Ectodermal cell (in vitro differentiated cells): ENCODE results near the gene HK3.

Experiments used
- H3K27ac ChIP-seq: 2 replicates; pipeline ENCODE4 v1.7.0; 2013; ENCODE audit warnings: mild to moderate bottlenecking, low read depth, low read length; ENCODE audit not compliant: insufficient read depth, poor library complexity, severe bottlenecking
- H3K27me3 ChIP-seq: 2 replicates; pipeline ENCODE4 v1.7.0; 2013; ENCODE audit warnings: mild to moderate bottlenecking, low read length; ENCODE audit not compliant: insufficient read depth, control insufficient read depth, poor library complexity, severe bottlenecking
- H3K36me3 ChIP-seq: one replicate; pipeline ENCODE4 v1.7.0; 2013; ENCODE audit warnings: low read length; ENCODE audit not compliant: control insufficient read depth, insufficient read depth
- H3K4me1 ChIP-seq: one replicate; pipeline ENCODE4 v1.7.0; 2013; ENCODE audit warnings: low read length; ENCODE audit not compliant: control insufficient read depth, insufficient read depth
- H3K4me3 ChIP-seq: 2 replicates; pipeline ENCODE4 v1.7.0; 2013; ENCODE audit warnings: low read depth, low read length, control low read depth; ENCODE audit not compliant: insufficient read depth
- H3K9me3 ChIP-seq: 2 replicates; pipeline ENCODE4 v1.7.0; 2013; ENCODE audit warnings: mild to moderate bottlenecking, low read length, moderate library complexity; ENCODE audit not compliant: control insufficient read depth
- WGBS, 2 experiments: methylation state at CpG; one replicate each; pipeline ENCODE4 v1.1.7; 2013; ENCODE audit warnings: missing lambda C conversion rate in 2 of 2; 5-methylcytosine and 5-hydroxymethylcytosine counted together

The HK3 gene

DNA sequence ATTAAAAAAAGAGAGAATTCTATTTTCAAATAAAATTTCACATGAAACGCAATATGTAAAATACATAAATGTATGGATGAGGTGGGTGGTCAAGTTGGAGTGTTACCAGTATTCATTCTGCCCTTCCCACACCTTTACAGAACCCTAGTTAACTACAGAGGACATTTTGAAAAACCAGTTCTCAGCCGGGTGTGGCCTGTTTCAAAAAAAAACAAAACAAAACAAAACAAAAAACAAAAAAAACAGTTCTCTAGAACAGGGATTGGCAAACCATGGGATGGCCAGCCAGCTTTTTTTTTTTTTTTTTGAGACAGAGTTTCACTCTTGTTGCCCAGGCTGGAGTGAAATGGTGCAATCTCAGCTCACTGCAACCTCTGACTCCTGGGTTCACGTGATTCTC lies 28.4 kb upstream of the HK3 start:
- Histone ChIP-seq H3K36me3 (peaks cover 6% of the 10 kb centered on the region), H3K27ac (no peak overlapping the region), H3K4me1 (no peaks in the 10 kb centered on the region), H3K4me3 (no peak overlapping the region), H3K9me3 (no peaks in the 10 kb centered on the region), H3K27me3 (no peaks in the 10 kb centered on the region)
- 85 to 94% methylated on average over 2 of the region's 3 CpGs for WGBS, 2 experiments

DNA sequence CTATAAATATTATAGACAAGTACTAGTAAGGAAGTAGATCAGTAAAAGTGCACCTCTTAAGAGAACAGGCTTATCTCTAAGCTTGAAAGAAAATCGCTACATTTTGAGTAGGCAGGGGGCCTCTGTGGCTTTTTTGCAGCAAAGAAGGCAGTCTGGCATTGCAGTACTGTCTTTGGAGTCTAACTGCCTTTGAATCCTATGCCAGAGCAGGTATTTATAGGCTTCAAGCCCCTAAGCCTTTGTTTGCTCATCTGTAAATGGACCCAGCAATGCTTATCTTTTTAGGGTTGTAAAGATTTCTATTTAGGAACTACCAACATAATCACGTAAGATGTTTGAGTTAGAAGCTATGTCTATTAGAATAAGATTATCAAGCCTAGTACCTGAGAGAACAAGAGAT lies 23.7 kb upstream of the HK3 start:
- WGBS, 2 experiments, result 84 to 91% methylated on average over 1 to 2 of the region's 2 CpGs
- no peak overlapping the region for H3K27ac ChIP-seq
- H3K4me3 ChIP-seq, result no peak overlapping the region
- H3K9me3 ChIP-seq, result no peaks in the 10 kb centered on the region
- H3K4me1 ChIP-seq, result peaks cover 2% of the 10 kb centered on the region
- no peaks in the 10 kb centered on the region for H3K27me3 ChIP-seq
- no peaks in the 10 kb centered on the region for H3K36me3 ChIP-seq

DNA sequence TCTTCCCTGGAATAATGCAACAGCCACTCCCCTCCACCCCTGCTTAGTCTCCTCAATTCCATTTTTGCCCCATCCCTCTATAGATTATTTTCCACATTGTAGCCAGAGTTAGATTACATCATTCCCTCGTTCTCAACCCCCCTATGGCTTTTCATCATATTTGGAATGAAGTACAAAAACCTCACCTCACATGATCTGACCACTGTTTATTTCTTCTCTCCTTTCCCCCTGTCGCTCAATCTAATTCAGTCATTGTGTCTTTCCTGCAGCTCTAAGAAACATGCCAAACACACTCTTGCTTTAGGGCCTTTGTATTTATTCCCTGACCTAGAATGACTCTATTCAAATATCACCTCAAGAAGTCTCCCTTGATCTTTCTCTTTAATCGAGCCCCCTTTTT lies 22.6 kb upstream of the HK3 start:
- no peaks in the 10 kb centered on the region for H3K36me3 ChIP-seq
- H3K4me1 ChIP-seq, result peaks cover 2% of the 10 kb centered on the region
- H3K4me3 ChIP-seq, result no peak overlapping the region
- no peak overlapping the region for H3K27ac ChIP-seq
- no peaks in the 10 kb centered on the region for H3K9me3 ChIP-seq
- 57 to 58% methylated on average over 3 of the region's 3 CpGs for WGBS, 2 experiments
- H3K27me3 ChIP-seq, result no peaks in the 10 kb centered on the region

GRCh38 chr5:176918613-176919012 lies 19.5 kb upstream of the HK3 start:
- no peak overlapping the region for H3K4me3 ChIP-seq
- 95% methylated on average over 6 of the region's 6 CpGs for WGBS, 2 experiments
- peaks cover 2% of the 10 kb centered on the region for H3K4me1 ChIP-seq
- no peaks in the 10 kb centered on the region for H3K36me3 ChIP-seq
- H3K27ac ChIP-seq, result no peak overlapping the region
- H3K9me3 ChIP-seq, result no peaks in the 10 kb centered on the region
- H3K27me3 ChIP-seq, result no peaks in the 10 kb centered on the region

DNA sequence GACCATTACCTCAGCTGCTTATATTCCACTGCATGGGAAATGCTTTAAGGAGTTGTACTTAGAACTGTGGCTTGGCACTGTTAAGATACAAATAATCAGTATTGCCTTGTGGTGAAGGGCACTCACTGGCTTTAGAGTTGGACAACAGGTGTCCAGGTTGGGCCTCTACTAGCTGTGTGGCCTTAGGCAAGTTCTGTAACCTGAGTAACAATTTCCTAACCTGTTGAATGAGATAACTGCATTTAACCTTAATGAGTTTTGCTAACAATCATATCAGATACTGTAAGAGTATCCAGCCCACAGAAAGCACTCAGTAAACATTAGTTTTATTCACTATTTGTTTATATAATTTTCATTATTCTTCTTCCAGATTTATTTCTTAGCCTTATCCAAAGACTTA lies 17.2 kb upstream of the HK3 start:
- H3K27ac ChIP-seq, result no peak overlapping the region
- no peaks in the 10 kb centered on the region for H3K9me3 ChIP-seq
- H3K4me3 ChIP-seq, result no peak overlapping the region
- H3K4me1 ChIP-seq, result peaks cover 1% of the 10 kb centered on the region
- H3K36me3 ChIP-seq, result no peaks in the 10 kb centered on the region
- H3K27me3 ChIP-seq, result no peaks in the 10 kb centered on the region

DNA sequence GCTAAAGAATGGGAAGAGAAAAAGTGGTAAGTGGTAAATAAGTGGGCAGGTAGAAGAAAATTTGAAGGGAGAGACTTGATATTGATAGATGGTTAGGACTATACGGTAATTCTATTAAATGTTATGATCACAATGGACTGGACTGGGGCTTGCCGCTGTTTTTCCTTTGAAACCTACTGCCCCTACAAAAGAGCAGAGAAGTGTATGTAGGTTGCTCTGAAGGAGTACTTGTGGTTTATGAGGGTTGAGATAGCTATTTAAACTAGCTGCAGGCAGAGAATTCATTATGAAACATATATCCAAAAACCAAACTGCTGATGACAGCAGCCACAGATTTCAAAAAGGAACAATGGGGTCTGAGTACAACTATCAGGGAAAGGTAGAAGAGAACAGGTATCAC lies 16.8 kb upstream of the HK3 start:
- H3K9me3 ChIP-seq, result no peaks in the 10 kb centered on the region
- H3K27me3 ChIP-seq, result no peaks in the 10 kb centered on the region
- no peak overlapping the region for H3K27ac ChIP-seq
- H3K4me1 ChIP-seq, result no peaks in the 10 kb centered on the region
- WGBS, 2 experiments, result 64 to 76% methylated on average over 2 of the region's 2 CpGs
- H3K36me3 ChIP-seq, result no peaks in the 10 kb centered on the region
- no peak overlapping the region for H3K4me3 ChIP-seq

DNA sequence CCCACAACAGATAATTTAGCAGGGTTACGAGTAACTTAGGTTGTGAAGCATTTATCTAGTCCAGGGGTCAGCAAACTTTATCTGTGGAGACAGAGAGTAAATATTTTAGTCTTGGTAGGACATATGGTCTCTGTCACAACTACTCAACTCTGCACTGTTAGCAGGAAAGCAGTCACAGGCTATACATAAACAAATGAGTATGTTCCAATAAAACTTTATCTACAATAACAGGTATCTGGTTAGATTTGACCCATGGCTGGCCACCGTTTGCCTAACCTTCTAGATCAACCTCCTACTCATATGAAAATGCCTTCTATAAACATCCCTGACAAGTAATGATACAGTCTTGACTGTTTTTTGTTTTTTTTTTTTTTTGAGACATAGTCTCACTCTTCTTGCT lies 13.0 kb upstream of the HK3 start:
- whole genome bisulfite sequencing, 2 experiments, result 87 to 97% methylated on average over 2 of the region's 2 CpGs

GRCh38 chr5:176908675-176909368 lies 9.7 kb upstream of the HK3 start:
- Histone ChIP-seq H3K27me3 (no peaks in the 10 kb centered on the region), H3K9me3 (no peaks in the 10 kb centered on the region), H3K4me1 (peaks cover 12% of the 10 kb centered on the region), H3K4me3 (no peak overlapping the region), H3K36me3 (peaks cover 22% of the 10 kb centered on the region), H3K27ac (no peak overlapping the region)
- 85 to 95% methylated on average over 5 of the region's 5 CpGs for WGBS, 2 experiments

More for the DNA sequence above, 13.0 kb upstream of the HK3 start:
- Histone ChIP-seq H3K36me3 (peaks cover 6% of the 10 kb centered on the region), H3K27me3 (no peaks in the 10 kb centered on the region), H3K27ac (no peak overlapping the region), H3K4me1 (peaks cover 12% of the 10 kb centered on the region), H3K4me3 (no peak overlapping the region), H3K9me3 (no peaks in the 10 kb centered on the region)

GRCh38 chr5:176906796-176907195 lies 7.7 kb upstream of the HK3 start:
- H3K27ac ChIP-seq, result no peak overlapping the region
- H3K4me1 ChIP-seq, result peaks cover 12% of the 10 kb centered on the region
- 92 to 96% methylated on average over 3 of the region's 3 CpGs for WGBS, 2 experiments
- no peaks in the 10 kb centered on the region for H3K27me3 ChIP-seq
- H3K36me3 ChIP-seq, result peaks cover 28% of the 10 kb centered on the region
- no peak overlapping the region for H3K4me3 ChIP-seq
- H3K9me3 ChIP-seq, result no peaks in the 10 kb centered on the region

GRCh38 chr5:176906126-176906525 lies 7.0 kb upstream of the HK3 start:
- H3K27me3 ChIP-seq, result no peaks in the 10 kb centered on the region
- H3K4me1 ChIP-seq, result peaks cover 12% of the 10 kb centered on the region
- no peak overlapping the region for H3K27ac ChIP-seq
- no peak overlapping the region for H3K4me3 ChIP-seq
- no peaks in the 10 kb centered on the region for H3K9me3 ChIP-seq
- WGBS, 2 experiments, result 95 to 98% methylated on average over 1 of the region's 1 CpG
- peaks cover 28% of the 10 kb centered on the region for H3K36me3 ChIP-seq

DNA sequence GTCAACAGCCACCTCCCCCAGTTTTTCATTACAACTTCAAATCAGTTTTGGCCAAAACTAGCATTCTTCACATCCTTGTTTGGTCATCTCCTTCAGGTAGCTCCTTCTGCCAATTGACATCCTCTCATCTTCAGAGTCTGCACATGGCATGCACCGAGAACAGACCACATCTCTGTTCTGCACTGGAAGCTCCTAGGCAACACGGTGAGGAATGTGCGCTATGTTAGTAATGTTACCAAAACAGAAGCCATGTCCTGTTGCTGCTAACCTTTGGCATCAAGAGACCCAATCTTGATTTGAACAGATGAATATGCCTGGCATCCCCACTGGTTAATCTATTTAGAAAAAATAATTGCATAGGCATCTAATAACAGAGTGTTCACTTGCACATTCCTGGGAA lies 5.1 kb upstream of the HK3 start:
- Histone ChIP-seq H3K27ac (no peak overlapping the region), H3K4me1 (peaks cover 8% of the 10 kb centered on the region), H3K4me3 (no peak overlapping the region), H3K36me3 (peaks cover 28% of the 10 kb centered on the region), H3K27me3 (no peaks in the 10 kb centered on the region), H3K9me3 (no peaks in the 10 kb centered on the region)
- WGBS, 2 experiments, result 95 to 99% methylated on average over 3 of the region's 3 CpGs
